GM19468 (cell line): ENCODE results near the gene THOP1.
A peak's percentile ranks its signal among the peaks of the same experiment; 100 is the strongest.
"Not testable (repeated sequence)": the region's sequence is repeated elsewhere in the genome, so short reads cannot be mapped to it uniquely, and the experiment has no call there.

Experiments
- ATAC-seq: cut with Tn5 transposase; IDR thresholded peaks from one replicate; pipeline ENCODE4 v1.9.1; 2021; ENCODE audit warnings: mild to moderate bottlenecking, moderate library complexity, moderate number of reproducible peaks; ENCODE audit not compliant: unreplicated experiment; ENCODE audit errors: extremely low read depth

The THOP1 gene

GRCh38 chr19:2813235-2814160 lies 28.2 kb downstream of the THOP1 start:
- ATAC-seq: no peak

- ATAC-seq: no peak
Measured at GRCh38 chr19:2814426-2814825, 29.1 kb downstream of the THOP1 start.

- no peak for ATAC-seq
Measured at GRCh38 chr19:2815191-2815614, 29.9 kb downstream of the THOP1 start.

- no peak for ATAC-seq
Measured at GRCh38 chr19:2815923-2816322, 30.6 kb downstream of the THOP1 start.

GRCh38 chr19:2816641-2817040 lies 31.3 kb downstream of the THOP1 start:
- ATAC-seq: no peak

- not testable (repeated sequence) for ATAC-seq
Measured at GRCh38 chr19:2817237-2817829, 32.0 kb downstream of the THOP1 start.

GRCh38 chr19:2819540-2820111 lies 34.3 kb downstream of the THOP1 start, which contains the start of gene ZNF554:
TSS of gene ZNF554 (plus strand) at chr19:2819868. CDS start at chr19:2820072, 204 bp downstream.
- ATAC-seq: peak; percentile 90

- no peak for ATAC-seq
Measured at GRCh38 chr19:2820112-2820702, 34.9 kb downstream of the THOP1 start.

GRCh38 chr19:2822846-2823245 lies 37.5 kb downstream of the THOP1 start:
- no peak for ATAC-seq

GRCh38 chr19:2823646-2824045 lies 38.3 kb downstream of the THOP1 start:
- no peak for ATAC-seq

- ATAC-seq: no peak
Measured at GRCh38 chr19:2824129-2824528, 38.8 kb downstream of the THOP1 start.

- ATAC-seq: no peak
Measured at GRCh38 chr19:2827022-2827421, 41.7 kb downstream of the THOP1 start.

- no peak for ATAC-seq
Measured at GRCh38 chr19:2827840-2828489, 42.7 kb downstream of the THOP1 start.

- ATAC-seq: no peak
Measured at GRCh38 chr19:2834294-2834871, 49.1 kb downstream of the THOP1 start.

GRCh38 chr19:2837430-2837829 lies 52.1 kb downstream of the THOP1 start:
- no peak for ATAC-seq

- peak; percentile 59 for ATAC-seq
Measured at GRCh38 chr19:2840794-2841791, 55.8 kb downstream of the THOP1 start, which contains the start of gene ZNF555. TSS of gene ZNF555 (plus strand) at chr19:2841475. CDS start at chr19:2841573, 98 bp downstream.

GRCh38 chr19:2841855-2842574 lies 56.7 kb downstream of the THOP1 start:
- ATAC-seq: no peak

- ATAC-seq: no peak
Measured at GRCh38 chr19:2845107-2845506, 59.8 kb downstream of the THOP1 start.
